Urinary bladder (tissue), 4 donors: ENCODE data around the gene DAB1. TPM values are rescaled to one million over a fixed set of nuclear protein-coding genes. Genes with fewer than 3 reads are reported as not detected.
"Not testable (repeated sequence)": the region's sequence is repeated elsewhere in the genome, so short reads cannot be mapped to it uniquely, and the experiment has no call there.

Experiments used
- DNase-seq: peaks from one replicate; pipeline ENCODE4 v3.0.0-alpha.2; 2015; ENCODE audit errors: extremely low spot score
- H3K27ac ChIP-seq: one replicate; pipeline ENCODE4 v1.5.1; 2013; ENCODE audit warnings: low read depth, mild to moderate bottlenecking, moderate library complexity
- H3K36me3 ChIP-seq: one replicate; pipeline ENCODE4 v1.6.1; 2013; ENCODE audit warnings: mild to moderate bottlenecking, moderate library complexity; ENCODE audit not compliant: insufficient read depth
- H3K4me1 ChIP-seq: one replicate; pipeline ENCODE4 v1.6.1; 2013; ENCODE audit warnings: mild to moderate bottlenecking, moderate library complexity; ENCODE audit not compliant: insufficient read depth
- H3K4me3 ChIP-seq: one replicate; pipeline ENCODE4 v1.5.1; 2013; ENCODE audit warnings: low read depth, low read length
- WGBS: extraction: QIAGEN DNeasy Blood & Tissue Kit; methylation state at CpG from one replicate; pipeline ENCODE4 v1.1.7; 2013; 5-methylcytosine and 5-hydroxymethylcytosine counted together
- polyA plus RNA-seq: library from polyadenylated mRNA; stranded (reverse); fragments of 200-250 nt; gene quantifications from one replicate; pipeline ENCODE4 v1.2.3, GENCODE V29; 2013
- total RNA-seq: library from RNA; depleted of rRNA; stranded (reverse); fragments of >200 nt; gene quantifications from one replicate; pipeline ENCODE4 v1.2.3, GENCODE V29; 2014
- donor health status: healthy with polysubstance abuse.
- donor health status: healthy.

DAB1 gene
- total and polyA plus RNA-seq, 2 donors, result 0.86 to 4.9 TPM

DNA sequence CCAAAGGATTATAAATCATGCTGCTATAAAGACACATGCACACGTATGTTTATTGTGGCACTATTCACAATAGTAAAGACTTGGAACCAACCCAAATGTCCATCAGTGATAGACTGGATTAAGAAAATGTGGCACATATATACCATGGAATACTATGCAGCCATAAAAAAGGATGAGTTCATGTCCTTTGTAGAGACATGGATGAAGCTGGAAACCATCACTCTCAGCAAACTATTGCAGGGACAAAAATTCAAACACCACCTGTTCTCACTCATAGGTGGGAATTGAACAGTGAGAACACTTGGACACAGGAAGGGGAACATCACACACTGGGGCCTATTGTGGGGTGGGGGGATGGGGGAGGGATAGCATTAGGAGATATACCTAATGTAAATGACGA, 203.0 kb downstream of the DAB1 start:
- 88% methylated on average over 1 of the region's 2 CpGs for WGBS
- H3K4me3 ChIP-seq, H3K36me3 ChIP-seq, H3K27ac ChIP-seq, DNase-seq, H3K4me1 ChIP-seq: not testable (repeated sequence)

DNA sequence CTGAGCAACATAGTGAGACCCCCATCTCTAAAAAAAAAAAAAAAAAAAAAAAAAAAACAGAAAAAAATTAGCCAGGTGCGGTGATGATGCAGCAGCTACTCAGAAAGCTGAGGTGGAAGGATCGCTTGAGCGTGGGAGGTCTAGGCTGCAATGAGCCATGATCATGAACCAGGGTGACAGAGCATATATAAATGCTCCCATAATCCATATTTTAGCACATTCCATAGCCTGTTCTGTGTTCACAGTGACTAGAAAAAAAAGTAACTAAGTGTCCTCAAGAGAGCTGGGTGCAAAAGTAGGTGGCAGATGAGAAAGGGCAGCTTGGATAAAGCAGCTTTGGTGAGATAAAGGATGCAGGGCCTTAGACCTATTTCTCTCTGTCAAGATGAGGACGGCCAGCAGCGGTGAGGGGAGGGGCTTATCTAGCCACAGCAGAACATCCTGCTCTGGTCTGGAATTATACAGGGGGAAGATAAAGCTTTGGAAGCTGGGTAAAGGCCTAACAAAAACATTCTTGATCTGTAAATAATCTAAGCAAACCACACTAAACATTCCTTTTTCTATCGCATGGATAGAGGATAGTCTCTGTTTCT, 205.3 kb downstream of the DAB1 start:
- Histone ChIP-seq H3K4me3 (no peak overlapping the region), H3K36me3 (no peaks in the 10 kb centered on the region), H3K27ac (no peak overlapping the region), H3K4me1 (no peaks in the 10 kb centered on the region)
- DNase-seq, result no peak
- 55% methylated on average over 6 of the region's 6 CpGs for WGBS

DNA sequence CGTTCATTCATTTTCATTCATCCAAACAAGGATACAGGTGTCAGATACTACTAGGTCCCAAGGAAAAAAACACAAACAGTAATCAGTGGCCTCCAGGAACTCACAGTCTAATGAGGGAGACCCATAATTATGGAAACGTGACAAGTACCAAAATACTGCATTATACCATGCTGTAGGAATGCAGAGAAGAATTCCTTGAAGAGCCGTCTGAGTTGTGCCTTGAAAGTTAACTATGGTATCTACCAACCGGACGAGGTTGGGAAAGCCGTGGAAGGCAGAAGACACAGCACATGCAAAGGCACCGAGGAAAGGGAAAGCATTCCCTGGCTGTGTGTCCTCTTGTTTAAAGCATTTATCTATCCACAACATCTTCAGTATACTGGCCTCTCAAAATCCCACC, 206.0 kb downstream of the DAB1 start:
- H3K4me3 ChIP-seq, result no peak overlapping the region
- H3K27ac ChIP-seq, result no peak overlapping the region
- H3K36me3 ChIP-seq, result no peaks in the 10 kb centered on the region
- WGBS, result 72% methylated on average over 7 of the region's 7 CpGs
- no peaks in the 10 kb centered on the region for H3K4me1 ChIP-seq
- no peak for DNase-seq

DNA sequence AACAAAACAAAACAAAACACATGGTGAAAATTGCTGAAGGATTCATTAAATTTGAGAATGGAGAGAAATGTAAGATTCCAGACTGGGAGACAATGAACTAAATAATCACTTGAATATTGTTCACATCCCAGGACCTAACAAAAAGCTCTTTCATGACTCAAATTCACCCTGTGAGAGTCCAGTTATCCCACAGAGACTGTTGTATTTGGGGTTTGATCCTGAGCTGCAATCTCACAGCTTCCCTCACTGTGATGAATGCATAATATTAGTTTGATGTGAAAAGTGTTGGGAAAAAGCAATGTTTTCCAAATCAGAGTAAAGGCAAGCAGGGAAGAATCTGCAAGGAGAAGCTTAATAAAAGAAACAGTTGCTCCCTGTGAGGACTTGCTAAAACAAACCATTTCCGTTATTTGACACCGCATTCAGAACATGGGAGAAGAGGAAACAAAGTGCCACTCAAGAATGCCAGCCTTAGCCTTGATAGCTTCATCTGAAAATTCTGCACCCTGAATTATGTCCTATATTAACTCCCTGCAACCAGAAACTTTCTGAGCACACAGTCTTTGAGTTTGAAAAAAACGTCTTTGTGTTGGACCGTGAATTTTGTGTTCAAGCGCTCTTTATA, 208.8 kb downstream of the DAB1 start:
- 71% methylated on average over 5 of the region's 5 CpGs for whole genome bisulfite sequencing
- Histone ChIP-seq H3K4me1 (no peaks in the 10 kb centered on the region), H3K4me3 (no peak overlapping the region), H3K36me3 (no peaks in the 10 kb centered on the region), H3K27ac (no peak overlapping the region)
- DNase-seq, result no peak

DNA sequence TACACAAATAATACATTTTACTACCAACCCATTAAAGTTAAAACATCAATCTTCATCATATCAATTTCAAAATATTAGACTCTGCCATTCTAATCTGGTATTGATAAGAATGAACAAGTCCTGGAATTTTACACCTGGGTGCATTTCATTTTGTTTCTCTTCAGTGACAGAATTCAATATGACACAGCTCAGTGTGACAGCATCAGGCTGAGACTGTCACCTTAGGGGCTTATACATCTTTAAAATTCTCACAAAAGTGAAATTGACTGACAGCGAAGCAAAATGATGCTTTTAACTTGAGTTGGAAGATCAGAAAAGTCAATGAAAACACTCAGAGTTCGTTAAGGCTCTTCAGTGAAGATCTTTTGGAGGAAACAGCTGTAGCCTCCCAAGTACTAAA, 213.0 kb downstream of the DAB1 start:
- H3K27ac ChIP-seq, result no peak overlapping the region
- no peak overlapping the region for H3K4me3 ChIP-seq
- WGBS, result 86% methylated on average over 2 of the region's 2 CpGs
- no peaks in the 10 kb centered on the region for H3K4me1 ChIP-seq
- DNase-seq, result no peak
- H3K36me3 ChIP-seq, result no peaks in the 10 kb centered on the region

DNA sequence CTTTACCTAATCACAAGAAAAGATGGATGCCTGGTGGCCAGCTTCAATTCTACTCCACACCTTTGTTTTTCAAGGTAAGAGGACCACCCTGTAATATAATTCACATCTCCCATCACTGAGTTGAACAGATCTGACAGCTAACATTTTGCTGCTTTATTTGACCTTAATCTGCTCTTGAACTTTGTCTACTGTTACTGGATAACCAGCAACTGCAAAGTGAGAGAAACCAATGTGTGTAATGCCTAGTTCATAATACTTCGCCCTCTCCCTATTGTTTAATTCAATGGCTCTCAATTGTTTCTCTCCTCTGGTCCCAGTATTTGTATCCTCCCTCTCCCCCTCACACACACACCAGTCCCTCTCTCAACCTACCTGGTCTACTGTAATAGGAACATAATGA, 214.4 kb downstream of the DAB1 start:
- H3K36me3 ChIP-seq, result no peaks in the 10 kb centered on the region
- DNase-seq, result no peak
- no peak overlapping the region for H3K4me3 ChIP-seq
- no peaks in the 10 kb centered on the region for H3K4me1 ChIP-seq
- 100% methylated on average over 1 of the region's 1 CpG for WGBS
- H3K27ac ChIP-seq, result no peak overlapping the region

DNA sequence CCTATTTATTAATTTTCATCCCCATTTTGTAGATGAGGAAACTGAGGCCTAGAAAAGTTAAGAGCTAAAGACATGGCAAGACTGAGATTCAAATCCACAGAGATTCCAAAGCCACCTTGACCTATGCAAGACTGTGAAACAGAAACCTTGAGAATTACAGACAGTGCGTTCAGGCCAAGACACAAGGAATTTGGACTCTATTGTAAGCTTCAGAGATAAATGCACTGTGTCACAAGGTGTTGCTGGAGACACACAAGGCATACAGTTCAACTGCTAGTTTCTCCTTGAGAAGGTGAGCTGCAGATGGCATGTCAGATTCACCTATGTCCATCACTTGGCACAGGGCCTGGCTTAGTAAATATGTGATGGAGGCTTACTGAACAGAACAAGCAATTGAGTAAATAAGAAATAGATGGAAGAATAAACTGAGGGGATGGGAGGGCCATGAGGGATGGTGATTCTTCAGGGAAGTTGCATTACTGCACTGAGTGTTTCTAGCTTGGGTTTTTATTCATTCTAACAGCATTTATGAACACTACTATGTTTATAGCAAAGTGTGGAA, 215.0 kb downstream of the DAB1 start:
- Histone ChIP-seq H3K4me1 (no peaks in the 10 kb centered on the region), H3K27ac (no peak overlapping the region), H3K4me3 (no peak overlapping the region), H3K36me3 (no peaks in the 10 kb centered on the region)
- 84% methylated on average over 1 of the region's 1 CpG for WGBS
- DNase-seq, result no peak

DNA sequence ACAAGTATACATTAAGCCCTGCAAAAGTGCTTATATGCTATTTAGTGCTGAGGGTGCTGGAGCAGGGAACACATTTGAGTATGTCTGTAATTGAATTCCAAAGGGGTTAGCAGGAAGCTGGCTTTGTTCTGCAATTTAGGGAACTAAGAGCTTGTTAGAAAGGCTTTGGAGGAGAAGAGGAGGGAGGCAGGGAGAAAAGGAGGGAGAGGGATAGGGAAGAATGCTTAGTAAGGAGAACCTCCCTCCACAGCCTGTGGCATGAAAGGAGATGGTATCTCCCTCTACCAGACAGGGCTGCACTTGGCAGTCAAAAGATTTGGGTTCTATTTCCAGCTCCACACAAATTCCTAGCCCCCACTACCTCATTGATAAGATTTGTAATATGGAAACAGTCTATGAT, 217.8 kb downstream of the DAB1 start:
- no peak for DNase-seq
- no peak overlapping the region for H3K4me3 ChIP-seq

DNA sequence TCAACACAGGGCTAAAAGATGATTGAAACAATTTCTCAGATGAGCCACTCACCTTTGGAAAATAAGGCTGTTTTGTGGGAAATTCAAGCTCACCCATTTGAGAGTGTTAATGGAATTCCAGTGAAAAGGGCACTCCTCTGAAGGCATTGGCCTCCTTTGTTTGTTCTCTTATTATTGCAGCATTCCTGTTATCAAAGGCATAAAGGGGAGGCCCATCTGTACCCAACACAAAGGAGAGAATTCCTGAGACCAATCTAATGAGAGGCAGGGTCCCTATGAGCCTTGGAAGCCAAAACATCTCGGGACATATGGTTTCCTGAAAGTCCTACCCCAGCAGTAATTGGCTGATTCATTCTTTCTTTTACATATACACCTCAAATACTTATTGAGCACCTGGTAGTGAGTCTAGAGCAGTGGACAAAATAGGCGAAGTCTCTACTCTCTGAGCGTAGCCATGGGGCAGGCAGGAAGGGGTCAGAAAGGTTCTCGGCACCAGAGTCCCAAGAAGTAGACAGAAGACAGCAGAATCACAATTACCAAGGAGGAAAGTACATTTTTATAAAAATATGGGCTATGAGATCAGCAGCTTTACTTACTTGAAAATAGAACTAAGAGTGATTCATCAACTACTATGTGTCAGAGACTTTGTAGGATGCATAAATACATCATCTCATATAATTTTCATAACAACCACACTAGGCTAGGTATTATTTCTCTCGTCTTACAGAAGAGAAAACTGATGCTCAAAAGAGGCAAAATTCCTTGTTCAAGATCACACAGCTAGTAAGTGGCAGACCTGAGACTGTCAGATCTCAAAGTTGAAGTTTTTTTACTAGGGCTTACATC, 218.7 kb downstream of the DAB1 start:
- Histone ChIP-seq H3K4me1 (no peaks in the 10 kb centered on the region), H3K4me3 (no peak overlapping the region), H3K36me3 (no peaks in the 10 kb centered on the region), H3K27ac (no peak overlapping the region)
- no peak for DNase-seq
- WGBS, result 86% methylated on average over 5 of the region's 5 CpGs

More for the DNA sequence above, 217.8 kb downstream of the DAB1 start:
- no peaks in the 10 kb centered on the region for H3K4me1 ChIP-seq
- no peak overlapping the region for H3K27ac ChIP-seq
- no peaks in the 10 kb centered on the region for H3K36me3 ChIP-seq

DNA sequence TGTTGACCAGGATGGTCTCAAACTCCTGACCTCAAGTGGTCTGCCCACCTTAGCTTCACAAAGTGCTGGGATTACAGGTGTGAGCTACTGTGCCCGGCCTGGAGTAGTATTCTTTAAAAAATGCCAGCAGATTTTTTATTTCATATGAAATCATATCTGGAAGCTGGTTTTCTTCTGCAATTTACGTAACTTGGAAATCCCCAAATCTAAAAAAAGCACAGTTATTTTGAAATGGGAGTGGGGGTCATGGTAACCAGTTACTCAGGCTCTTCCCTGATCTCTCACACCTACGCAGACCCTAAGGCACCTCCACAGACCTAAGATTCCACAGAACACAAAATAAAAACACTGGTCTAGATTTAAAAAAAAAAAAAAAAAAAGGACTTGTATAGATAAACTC, 219.8 kb downstream of the DAB1 start:
- no peak for DNase-seq
- no peaks in the 10 kb centered on the region for H3K36me3 ChIP-seq
- WGBS, result 83% methylated on average over 3 of the region's 3 CpGs

DNA sequence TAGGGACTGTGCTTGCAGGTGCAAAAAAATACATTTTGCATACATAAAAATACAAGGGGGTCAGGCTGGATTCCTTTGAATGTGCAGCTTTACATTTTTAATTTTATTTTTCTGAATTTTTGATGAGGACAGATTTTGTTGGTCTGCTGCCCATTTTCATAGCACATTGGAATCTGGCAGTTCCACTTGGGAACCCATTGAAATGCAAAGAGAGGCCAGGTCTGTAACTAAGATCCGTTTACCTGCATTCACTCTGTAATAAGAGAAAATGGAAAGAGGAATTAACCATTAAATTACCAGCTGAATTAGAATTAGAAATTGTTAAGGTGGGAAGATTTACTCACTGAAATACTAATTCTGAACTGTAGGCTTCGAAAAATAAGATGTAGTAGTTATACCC, 221.6 kb downstream of the DAB1 start:
- Histone ChIP-seq H3K4me1 (no peaks in the 10 kb centered on the region), H3K4me3 (no peak overlapping the region), H3K36me3 (no peaks in the 10 kb centered on the region), H3K27ac (no peak overlapping the region)
- WGBS, result 64% methylated on average over 2 of the region's 2 CpGs
- no peak for DNase-seq

More for the DNA sequence above, 219.8 kb downstream of the DAB1 start:
- H3K27ac ChIP-seq, result no peak overlapping the region
- H3K4me1 ChIP-seq, result no peaks in the 10 kb centered on the region
- no peak overlapping the region for H3K4me3 ChIP-seq

DNA sequence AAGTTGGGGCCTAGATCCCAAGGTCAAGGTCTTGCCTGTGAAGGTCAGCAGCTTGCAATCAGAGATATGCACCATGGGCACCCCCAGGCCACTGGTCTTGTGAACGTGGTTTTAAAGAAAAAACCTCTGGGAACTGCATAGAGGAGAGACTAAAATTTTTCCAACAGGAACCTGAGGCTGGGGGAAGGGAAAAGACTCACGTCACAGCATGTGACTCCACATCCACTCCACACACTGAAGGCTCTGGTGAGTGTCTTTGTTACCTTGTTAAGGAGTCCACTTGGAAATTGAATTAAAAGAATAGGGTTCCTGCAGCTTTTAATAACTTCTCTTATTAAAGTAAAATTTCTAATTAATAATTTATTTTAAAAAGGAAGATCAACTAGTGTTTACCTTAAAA, 224.9 kb downstream of the DAB1 start:
- H3K36me3 ChIP-seq, result no peaks in the 10 kb centered on the region
- WGBS, result 66% methylated on average over 2 of the region's 2 CpGs
- DNase-seq, result no peak
- H3K27ac ChIP-seq, result no peak overlapping the region
- no peaks in the 10 kb centered on the region for H3K4me1 ChIP-seq
- H3K4me3 ChIP-seq, result no peak overlapping the region

DNA sequence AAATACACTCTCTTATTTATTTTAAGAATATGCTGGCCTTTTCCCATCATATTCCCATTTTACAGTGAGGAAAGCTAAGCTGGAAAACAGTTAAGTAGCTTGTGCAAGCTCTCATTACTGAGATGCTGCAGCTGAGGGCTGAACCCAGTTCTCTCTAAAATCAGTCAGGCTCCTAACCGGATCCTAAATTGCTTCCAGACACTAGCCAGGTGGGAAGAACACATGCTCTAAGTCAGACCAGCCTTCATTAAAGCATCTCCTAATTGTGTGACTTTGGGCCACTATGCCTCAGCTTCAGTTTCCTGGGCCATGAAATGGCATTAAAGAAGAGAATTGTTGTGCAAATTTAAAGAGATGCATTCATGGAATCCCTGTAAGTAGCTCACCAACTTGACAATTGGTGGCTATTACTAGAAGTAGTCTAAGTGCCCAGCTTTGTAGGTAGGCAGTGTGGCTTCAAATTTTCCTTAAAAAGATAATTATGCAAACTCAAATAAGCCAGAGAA, 228.4 kb downstream of the DAB1 start:
- WGBS, result 74% methylated on average over 1 of the region's 1 CpG
- Histone ChIP-seq H3K4me1 (no peaks in the 10 kb centered on the region), H3K4me3 (no peak overlapping the region), H3K27ac (no peak overlapping the region), H3K36me3 (no peaks in the 10 kb centered on the region)
- no peak for DNase-seq

DNA sequence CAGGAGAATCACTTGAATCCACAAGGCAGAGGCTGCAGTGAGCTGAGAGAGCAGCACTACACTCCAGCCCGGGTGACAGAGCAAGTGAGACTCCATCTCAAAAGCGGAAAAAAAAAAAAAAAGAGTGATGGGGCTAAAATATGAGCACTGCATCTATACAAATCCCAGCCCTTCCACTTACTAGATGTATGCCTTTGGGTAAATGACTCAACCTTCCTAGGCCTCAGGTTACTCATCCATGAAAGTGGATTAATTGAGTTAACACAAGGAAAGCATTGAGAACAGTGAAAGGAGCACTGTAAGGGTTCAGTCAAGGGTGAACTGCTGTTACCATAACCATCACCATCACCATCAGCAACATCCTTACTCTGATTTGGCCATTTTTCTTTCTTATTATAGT, 231.6 kb downstream of the DAB1 start:
- DNase-seq, result no peak
- no peaks in the 10 kb centered on the region for H3K36me3 ChIP-seq
- WGBS, result 91% methylated on average over 2 of the region's 2 CpGs
- H3K4me3 ChIP-seq, result no peak overlapping the region
- H3K27ac ChIP-seq, result no peak overlapping the region
- no peaks in the 10 kb centered on the region for H3K4me1 ChIP-seq
